Ovary (tissue), 9 donors: ENCODE measurements around the gene SLC13A4. TPM values are rescaled to one million over a fixed set of nuclear protein-coding genes. Genes with fewer than 3 reads are reported as not detected.

ENCODE experiments used
- DNase-seq, 5 donors: peaks; one replicate each; pipeline ENCODE4 v3.0.0-alpha.2; 2019 to 2020
- H3K27ac ChIP-seq, 2 donors: fragments of 200-600 bp; one replicate each; pipeline versions ENCODE4 v1.5.1 to v1.8.0; 2019 to 2022
- H3K27me3 ChIP-seq: fragments of 200-600 bp; one replicate; pipeline ENCODE4 v1.8.0; 2022
- H3K36me3 ChIP-seq: fragments of 200-600 bp; sonication (generic); one replicate; pipeline ENCODE4 v1.5.1; 2019
- H3K4me1 ChIP-seq: one replicate; pipeline ENCODE4 v1.8.1; 2013; ENCODE audit warnings: mild to moderate bottlenecking, moderate library complexity; ENCODE audit not compliant: insufficient read depth
- H3K4me3 ChIP-seq: fragments of 200-600 bp; sonication (generic); one replicate; pipeline ENCODE4 v1.5.1; 2017
- H3K9me3 ChIP-seq, 2 donors: fragments of 200-600 bp in 1 of 2; sonication (generic) in 1 of 2; one replicate each; pipeline versions ENCODE4 v1.5.1 to v1.8.1; 2013 to 2019; ENCODE audit warnings: mild to moderate bottlenecking in 1 of 2, moderate library complexity in 1 of 2
- EP300 ChIP-seq: sonication (generic); formaldehyde crosslinking; IDR thresholded peaks from one replicate; pipeline ENCODE4 v1.6.1; 2017; ENCODE audit warnings: antibody characterized with exemption
- POLR2A ChIP-seq: fragments of 450-650 bp; IDR thresholded peaks from one replicate; pipeline ENCODE4 v1.6.1; 2017; ENCODE audit warnings: antibody characterized with exemption, mild to moderate bottlenecking, moderate library complexity
- WGBS, 3 donors: extraction: QIAGEN DNeasy Blood & Tissue Kit in 1 of 3; methylation state at CpG; one replicate each; pipeline versions ENCODE4 v1.1.5 to v1.1.7; 2013 to 2017; 5-methylcytosine and 5-hydroxymethylcytosine counted together
- intact Hi-C, 4 donors: fragments of 100-400 bp; cut with DNase I; formaldehyde crosslinking; loops; one replicate each; pipeline versions ENCODE4 v1.11.0 to v1.15.1; 2022 to 2023
- polyA plus RNA-seq, 2 donors: library from polyadenylated mRNA; stranded (reverse); fragments of 200-250 nt in 1 of 2; fragments of 350-450 nt in 1 of 2; fragmentation: Illumina TruSeq in 1 of 2; extraction: RNeasy Lipid Tissue Mini Kit (QIAGEN cat#74804) in 1 of 2; gene quantifications; one replicate each; pipeline ENCODE4 v1.2.3, GENCODE V29; 2013 to 2014
- total RNA-seq, 7 donors: library from RNA; depleted of rRNA in 2 of 7; stranded (reverse); fragments of >200 nt in 2 of 7; fragmentation: NEBNext Ultra II Directional in 3 of 7; extraction: Animal tissue kit (Norgen Biotek cat#: 25700) in 3 of 7; gene quantifications; one replicate each; pipeline versions ENCODE4 v1.1.0 to v1.2.4, GENCODE V29; 2016 to 2023
- TF ChIP-seq, protein P1 (sequence below), 3 donors: fragments of 450-650 bp in 2 of 3; fragments of 200-600 bp in 1 of 3; IDR thresholded peaks; one replicate each; pipeline versions ENCODE4 v1.5.1 to v1.8.0; 2016 to 2022; ENCODE audit warnings: antibody characterized with exemption in 3 of 3, mild to moderate bottlenecking in 1 of 3
- donor health status: DM: no; HTN: no; CAD: no; lungs with moderate emphysema.
- donor health status: DM: no; HTN: no; CAD: no.
- donor health status: Bipolar disorder and iron deficiency.
- donor health status: DM: yes; HTN: yes; CAD: no.
- donor health status: DM: no; HTN: no; CAD: no.
- donor health status: DM: yes; HTN: yes; CAD: no.

The SLC13A4 gene
- total and polyA plus RNA-seq, 9 donors, result 0.07 to 0.57 (median 0.18) TPM; not detected in 6

GRCh38 chr7:135721198-135721820 lies 6.7 kb downstream of the SLC13A4 start:
- H3K9me3 ChIP-seq, result no peaks in the 10 kb centered on the region
- intact Hi-C loops, result no loop called here
- WGBS, 3 donors, result 93 to 98% (median 93%) methylated on average over 21 of the region's 21 CpGs
- no peak overlapping the region for H3K4me3 ChIP-seq
- no peak overlapping the region for H3K27ac ChIP-seq
- no peaks in the 10 kb centered on the region for H3K27me3 ChIP-seq
- no peaks in the 10 kb centered on the region for H3K4me1 ChIP-seq
- DNase-seq, result no peak
- H3K36me3 ChIP-seq, result no peaks in the 10 kb centered on the region
- TF ChIP-seq, protein P1, sequence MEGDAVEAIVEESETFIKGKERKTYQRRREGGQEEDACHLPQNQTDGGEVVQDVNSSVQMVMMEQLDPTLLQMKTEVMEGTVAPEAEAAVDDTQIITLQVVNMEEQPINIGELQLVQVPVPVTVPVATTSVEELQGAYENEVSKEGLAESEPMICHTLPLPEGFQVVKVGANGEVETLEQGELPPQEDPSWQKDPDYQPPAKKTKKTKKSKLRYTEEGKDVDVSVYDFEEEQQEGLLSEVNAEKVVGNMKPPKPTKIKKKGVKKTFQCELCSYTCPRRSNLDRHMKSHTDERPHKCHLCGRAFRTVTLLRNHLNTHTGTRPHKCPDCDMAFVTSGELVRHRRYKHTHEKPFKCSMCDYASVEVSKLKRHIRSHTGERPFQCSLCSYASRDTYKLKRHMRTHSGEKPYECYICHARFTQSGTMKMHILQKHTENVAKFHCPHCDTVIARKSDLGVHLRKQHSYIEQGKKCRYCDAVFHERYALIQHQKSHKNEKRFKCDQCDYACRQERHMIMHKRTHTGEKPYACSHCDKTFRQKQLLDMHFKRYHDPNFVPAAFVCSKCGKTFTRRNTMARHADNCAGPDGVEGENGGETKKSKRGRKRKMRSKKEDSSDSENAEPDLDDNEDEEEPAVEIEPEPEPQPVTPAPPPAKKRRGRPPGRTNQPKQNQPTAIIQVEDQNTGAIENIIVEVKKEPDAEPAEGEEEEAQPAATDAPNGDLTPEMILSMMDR (IDR thresholded peaks at IDR 0.05), result no peak
- no peak for TF ChIP-seq EP300
- no peak for TF ChIP-seq POLR2A

- Histone ChIP-seq H3K4me1 (no peaks in the 10 kb centered on the region), H3K36me3 (no peaks in the 10 kb centered on the region), H3K27ac (no peak overlapping the region), H3K27me3 (no peaks in the 10 kb centered on the region), H3K4me3 (no peak overlapping the region), H3K9me3 (no peaks in the 10 kb centered on the region)
- intact Hi-C loops, result no loop called here
- DNase-seq, result no peak
- WGBS, 3 donors, result 36 to 66% (median 54%) methylated on average over 2 of the region's 2 CpGs
- TF ChIP-seq EP300, result no peak
- TF ChIP-seq POLR2A, result no peak
- TF ChIP-seq, protein P1 (IDR thresholded peaks at IDR 0.05), result no peak
Measured at GRCh38 chr7:135719688-135720087, 8.3 kb downstream of the SLC13A4 start.

- Histone ChIP-seq H3K4me1 (no peaks in the 10 kb centered on the region), H3K27ac (no peak overlapping the region), H3K4me3 (no peak overlapping the region), H3K9me3 (no peaks in the 10 kb centered on the region), H3K27me3 (no peaks in the 10 kb centered on the region), H3K36me3 (no peaks in the 10 kb centered on the region)
- intact Hi-C loops, result no loop called here
- no peak for DNase-seq
- no peak for TF ChIP-seq EP300
- TF ChIP-seq, protein P1 (IDR thresholded peaks at IDR 0.05), result no peak
- TF ChIP-seq POLR2A, result no peak
- 24 to 37% (median 28%) methylated on average over 7 of the region's 7 CpGs for WGBS, 3 donors
Measured at GRCh38 chr7:135718794-135719437, 9.1 kb downstream of the SLC13A4 start.

DNA sequence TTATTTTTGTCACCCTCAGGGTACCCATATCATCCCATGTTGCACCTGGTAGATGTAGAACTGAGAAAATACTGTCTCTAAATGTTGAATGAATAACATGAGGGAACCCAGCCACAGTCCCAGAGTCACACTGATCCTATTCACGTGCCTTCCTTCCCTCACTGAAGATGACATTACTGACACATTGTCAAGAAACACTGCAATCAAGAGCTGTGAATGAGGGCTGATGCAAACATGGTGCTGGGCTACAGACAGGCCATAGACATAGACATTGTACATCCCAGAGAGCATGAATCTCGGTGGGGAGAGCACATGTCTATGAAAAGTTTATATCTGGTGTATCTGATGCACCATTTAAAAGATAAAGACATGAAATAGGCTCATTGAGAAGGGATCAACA lies 9.8 kb downstream of the SLC13A4 start:
- Histone ChIP-seq H3K4me3 (no peak overlapping the region), H3K27me3 (no peaks in the 10 kb centered on the region), H3K9me3 (no peaks in the 10 kb centered on the region), H3K27ac (no peak overlapping the region), H3K4me1 (no peaks in the 10 kb centered on the region), H3K36me3 (no peaks in the 10 kb centered on the region)
- WGBS, 3 donors, result 88 to 93% (median 88%) methylated on average over 2 of the region's 2 CpGs
- DNase-seq, result no peak
- TF ChIP-seq, protein P1 (IDR thresholded peaks at IDR 0.05), result no peak
- no peak for TF ChIP-seq EP300
- TF ChIP-seq POLR2A, result no peak
- intact Hi-C loops, result no loop called here
